CD4-positive, alpha-beta memory T cell (primary cell): ENCODE measurements around the gene TRMO. TPM values are rescaled to one million over a fixed set of nuclear protein-coding genes. Genes with fewer than 3 reads are reported as not detected.

Source experiments
- CTCF ChIA-PET: fragments of 350-600 bp; sonication (Branson Sonifier 250); formaldehyde crosslinking; loops from one replicate; lab custom pipeline; 2021; ENCODE audit warnings: inconsistent platforms; ENCODE audit not compliant: partially characterized antibody; lab: Charles Lee
- POLR2A ChIA-PET: fragments of 350-600 bp; sonication (Branson Sonifier 250); formaldehyde crosslinking; loops from one replicate; lab custom pipeline; 2021; ENCODE audit not compliant: partially characterized antibody; lab: Charles Lee
- DNase-seq, 5 donors: peaks; one replicate each; pipeline versions ENCODE4 v3.0.0 to v3.0.0-alpha.2; 2020 to 2022; ENCODE audit warnings: mixed read lengths in 1 of 5
- H3K27ac ChIP-seq: one replicate; pipeline ENCODE4 v1.7.0; 2013; ENCODE audit warnings: low read depth, low read length
- H3K27me3 ChIP-seq: 2 replicates; pipeline ENCODE4 v1.7.0; 2013; ENCODE audit warnings: mild to moderate bottlenecking, low read length, moderate library complexity; ENCODE audit not compliant: insufficient read depth
- H3K36me3 ChIP-seq: 2 replicates; pipeline ENCODE4 v1.7.0; 2013; ENCODE audit warnings: mild to moderate bottlenecking, low read length, moderate library complexity; ENCODE audit not compliant: insufficient read depth
- H3K4me1 ChIP-seq: 2 replicates; pipeline ENCODE4 v1.7.0; 2013; ENCODE audit warnings: mild to moderate bottlenecking, low read length, moderate library complexity; ENCODE audit not compliant: insufficient read depth
- H3K4me3 ChIP-seq, 2 donors: one replicate each; pipeline ENCODE4 v1.7.0; 2013; ENCODE audit warnings: low read length in 2 of 2, mild to moderate bottlenecking in 1 of 2
- H3K9me3 ChIP-seq, 2 donors: one replicate each; pipeline ENCODE4 v1.7.0; 2013; ENCODE audit warnings: low read length in 2 of 2, control low read depth in 1 of 2; ENCODE audit not compliant: control insufficient read depth in 1 of 2
- H3K27ac Mint-ChIP-seq, 7 donors: one replicate each; pipeline ENCODE4 v1.8.0; 2020 to 2021; ENCODE audit warnings: mixed read lengths in 7 of 7, mild to moderate bottlenecking in 6 of 7, inconsistent platforms in 3 of 7, moderate library complexity in 3 of 7
- H3K27me3 Mint-ChIP-seq, 2 donors: one replicate each; pipeline ENCODE4 v1.8.0; 2020 to 2021; ENCODE audit warnings: mixed read lengths in 2 of 2
- H3K36me3 Mint-ChIP-seq, 2 donors: one replicate each; pipeline ENCODE4 v1.8.0; 2020 to 2021; ENCODE audit warnings: mixed read lengths in 2 of 2, inconsistent platforms in 1 of 2, mild to moderate bottlenecking in 1 of 2
- H3K4me1 Mint-ChIP-seq, 4 donors: one replicate each; pipeline ENCODE4 v1.8.0; 2020 to 2021; ENCODE audit warnings: mixed read lengths in 4 of 4, mild to moderate bottlenecking in 1 of 4
- H3K4me3 Mint-ChIP-seq, 8 donors: one replicate each; pipeline ENCODE4 v1.8.0; 2020 to 2021; ENCODE audit warnings: mixed read lengths in 8 of 8, mild to moderate bottlenecking in 7 of 8, moderate library complexity in 6 of 8, inconsistent platforms in 3 of 8
- H3K9me3 Mint-ChIP-seq, 8 donors: one replicate each; pipeline ENCODE4 v1.8.0; 2020 to 2021; ENCODE audit warnings: mixed read lengths in 8 of 8, mild to moderate bottlenecking in 5 of 8, inconsistent platforms in 3 of 8, moderate library complexity in 1 of 8
- intact Hi-C: fragments of 100-400 bp; cut with micrococcal nuclease; formaldehyde crosslinking; loops from one replicate; pipeline ENCODE4 v1.15.1; 2023
- polyA plus RNA-seq, 2 donors: library from polyadenylated mRNA; unstranded; fragments of 300-500 nt; fragmentation: Illumina TruSeq; gene quantifications; one replicate each; pipeline ENCODE4 v1.2.3, GENCODE V29; 2021
- total RNA-seq, 2 experiments: library from RNA; stranded (reverse); gene quantifications; one replicate each; pipeline ENCODE4 v1.2.3, GENCODE V29; 2021

Gene TRMO
- total and polyA plus RNA-seq, 4 experiments from 2014 or later: 21.7 to 59.5 (median 41.4) TPM

- POLR2A ChIA-PET: interaction anchor here (1.4 to 15.8 kb wide), 6 partner anchors 9 to 270 kb away, joined by 3 to 746 read pairs (median 30); partner anchors contain the start of genes ANP32B, NCBP1, TRMO and TSTD2
- peak overlapping the region in 7 of 8 donors; percentile 43 to 76 (median 53) for H3K4me3 Mint-ChIP-seq
- Histone ChIP-seq H3K4me1 (peaks cover 81% of the 10 kb centered on the region), H3K9me3 (no peaks in the 10 kb centered on the region), H3K36me3 (no peaks in the 10 kb centered on the region), H3K4me3 (no peak overlapping the region), H3K27ac (peak overlapping the region; percentile 56), H3K27me3 (no peaks in the 10 kb centered on the region)
- intact Hi-C loops: loop anchor here (5.0 kb wide), 2 partner anchors 206 to 354 kb away; partner anchors contain the start of genes TBC1D2 and XPA
- no peak for DNase-seq
- H3K27me3 Mint-ChIP-seq: no peaks in the 10 kb centered on the region
- CTCF ChIA-PET: interaction anchor here (0.8 to 11.2 kb wide), 9 partner anchors 9 to 352 kb away, joined by 3 to 312 read pairs (median 5); partner anchors contain the start of genes TBC1D2 and TRMO
- peaks cover 45 to 79% (median 61%) of the 10 kb centered on the region in 4 donors for H3K4me1 Mint-ChIP-seq
- H3K27ac Mint-ChIP-seq: peak overlapping the region; percentile 32 to 98 (median 90)
- H3K36me3 Mint-ChIP-seq: peaks cover 8 to 23% of the 10 kb centered on the region in 2 donors
- H3K9me3 Mint-ChIP-seq: no peaks in the 10 kb centered on the region
These were observed 19.1 kb downstream of the TRMO start for GRCh38 chr9:97903177-97903576.

GRCh38 chr9:97900738-97901565 is 21.3 kb downstream of the TRMO start:
- no peaks in the 10 kb centered on the region for H3K9me3 Mint-ChIP-seq
- intact Hi-C loops: loop anchor here (1.0 to 5.0 kb wide), 5 partner anchors 11 to 356 kb away; partner anchors contain the start of genes TBC1D2, TRMO and XPA
- H3K27ac Mint-ChIP-seq: peak overlapping the region; percentile 75 to 93 (median 92)
- H3K4me3 Mint-ChIP-seq: peak overlapping the region in 3 of 8 donors; percentile 20 to 59 (median 43)
- Histone ChIP-seq H3K9me3 (no peaks in the 10 kb centered on the region), H3K4me1 (peaks cover 59% of the 10 kb centered on the region), H3K27me3 (no peaks in the 10 kb centered on the region), H3K27ac (peak overlapping the region; percentile 21), H3K4me3 (no peak overlapping the region), H3K36me3 (no peaks in the 10 kb centered on the region)
- DNase-seq: peak; percentile 39 to 54 (median 43)
- CTCF ChIA-PET: interaction anchor here (0.7 to 11.2 kb wide), 35 partner anchors 11 to 363 kb away, joined by 3 to 312 read pairs (median 4); partner anchors contain the start of genes NCBP1, TRMO, TSTD2 and XPA
- POLR2A ChIA-PET: interaction anchor here (0.9 to 15.8 kb wide), 6 partner anchors 9 to 355 kb away, joined by 3 to 746 read pairs (median 30); partner anchors contain the start of genes ANP32B, TBC1D2 and TRMO
- H3K27me3 Mint-ChIP-seq: no peaks in the 10 kb centered on the region
- H3K4me1 Mint-ChIP-seq: peaks cover 33 to 63% (median 45%) of the 10 kb centered on the region in 4 donors
- peaks cover 15 to 23% of the 10 kb centered on the region in 2 donors for H3K36me3 Mint-ChIP-seq

GRCh38 chr9:97900103-97900737 is 22.1 kb downstream of the TRMO start:
- H3K36me3 ChIP-seq: no peaks in the 10 kb centered on the region
- ChIA-PET POLR2A (interaction anchor here (0.9 to 15.8 kb wide), 5 partner anchors 9 to 355 kb away, joined by 3 to 746 read pairs (median 3); partner anchors contain the start of genes TBC1D2 and TRMO), CTCF (interaction anchor here (0.7 to 11.2 kb wide), 26 partner anchors 11 to 364 kb away, joined by 3 to 312 read pairs (median 6); partner anchors contain the start of genes NCBP1, TRMO, TSTD2 and XPA)
- peaks cover 22 to 28% of the 10 kb centered on the region in 2 donors for H3K36me3 Mint-ChIP-seq
- intact Hi-C loops: loop anchor here (5.0 kb wide), 2 partner anchors 203 to 357 kb away; partner anchors contain the start of genes TBC1D2 and XPA
- H3K27ac Mint-ChIP-seq: peak overlapping the region in 5 of 7 donors; percentile 62 to 93 (median 92)
- no peak for DNase-seq
- no peaks in the 10 kb centered on the region for H3K9me3 Mint-ChIP-seq
- H3K9me3 ChIP-seq: no peaks in the 10 kb centered on the region
- peaks cover 52% of the 10 kb centered on the region for H3K4me1 ChIP-seq
- H3K4me1 Mint-ChIP-seq: peaks cover 31 to 63% (median 40%) of the 10 kb centered on the region in 4 donors
- no peak overlapping the region for H3K4me3 ChIP-seq
- H3K4me3 Mint-ChIP-seq: no peak overlapping the region
- no peaks in the 10 kb centered on the region for H3K27me3 ChIP-seq
- H3K27ac ChIP-seq: peak overlapping the region; percentile 21
- no peaks in the 10 kb centered on the region for H3K27me3 Mint-ChIP-seq

GRCh38 chr9:97895695-97896332 is 26.5 kb downstream of the TRMO start:
- no peaks in the 10 kb centered on the region for H3K9me3 ChIP-seq
- Mint-ChIP-seq H3K27me3 (no peaks in the 10 kb centered on the region), H3K9me3 (peaks cover 0 to 19% (median 13%) of the 10 kb centered on the region in 8 donors), H3K27ac (peak overlapping the region in 4 of 7 donors; percentile 6 to 77 (median 24)), H3K4me1 (peaks cover 5 to 23% (median 8%) of the 10 kb centered on the region in 4 donors), H3K4me3 (no peak overlapping the region), H3K36me3 (peaks cover 31 to 38% of the 10 kb centered on the region in 2 donors)
- POLR2A ChIA-PET: interaction anchor here (0.7 to 1.9 kb wide), 4 partner anchors 9 to 28 kb away, joined by 3 to 15 read pairs (median 7); partner anchors contain the start of gene TRMO
- no peak overlapping the region for H3K4me3 ChIP-seq
- CTCF ChIA-PET: interaction anchor here (0.9 to 1.5 kb wide), 7 partner anchors 9 to 28 kb away, joined by 3 to 9 read pairs (median 3); partner anchors contain the start of gene TRMO
- no peaks in the 10 kb centered on the region for H3K27me3 ChIP-seq
- intact Hi-C loops: no loop called here
- H3K4me1 ChIP-seq: peaks cover 8% of the 10 kb centered on the region
- H3K27ac ChIP-seq: no peak overlapping the region
- H3K36me3 ChIP-seq: no peaks in the 10 kb centered on the region
- no peak for DNase-seq

GRCh38 chr9:97895211-97895610 is 27.1 kb downstream of the TRMO start:
- Mint-ChIP-seq H3K9me3 (peaks cover 0 to 19% (median 13%) of the 10 kb centered on the region in 8 donors), H3K4me1 (peaks cover 2 to 21% (median 4%) of the 10 kb centered on the region in 4 donors), H3K27me3 (no peaks in the 10 kb centered on the region), H3K27ac (peak overlapping the region in 2 of 7 donors; percentile 6 to 77), H3K36me3 (peaks cover 30 to 38% of the 10 kb centered on the region in 2 donors), H3K4me3 (no peak overlapping the region)
- ChIA-PET POLR2A (interaction anchor here (1.0 to 1.9 kb wide), 4 partner anchors 10 to 29 kb away, joined by 4 to 15 read pairs (median 8); partner anchors contain the start of gene TRMO), CTCF (interaction anchor here (0.9 to 1.5 kb wide), 8 partner anchors 10 to 207 kb away, joined by 3 to 9 read pairs (median 4); partner anchors contain the start of gene TRMO)
- no peak overlapping the region for H3K27ac ChIP-seq
- H3K36me3 ChIP-seq: no peaks in the 10 kb centered on the region
- H3K9me3 ChIP-seq: no peaks in the 10 kb centered on the region
- H3K27me3 ChIP-seq: no peaks in the 10 kb centered on the region
- H3K4me1 ChIP-seq: peaks cover 3% of the 10 kb centered on the region
- intact Hi-C loops: no loop called here
- no peak overlapping the region for H3K4me3 ChIP-seq
- no peak for DNase-seq

GRCh38 chr9:97892421-97892820 is 29.9 kb downstream of the TRMO start:
- Histone ChIP-seq H3K27ac (no peak overlapping the region), H3K4me3 (no peak overlapping the region), H3K36me3 (no peaks in the 10 kb centered on the region), H3K4me1 (peaks cover 9% of the 10 kb centered on the region), H3K27me3 (no peaks in the 10 kb centered on the region), H3K9me3 (no peaks in the 10 kb centered on the region)
- intact Hi-C loops: no loop called here
- H3K36me3 Mint-ChIP-seq: peaks cover 30 to 40% of the 10 kb centered on the region in 2 donors
- peaks cover 3 to 23% (median 7%) of the 10 kb centered on the region in 4 donors for H3K4me1 Mint-ChIP-seq
- no peak overlapping the region for H3K4me3 Mint-ChIP-seq
- no peaks in the 10 kb centered on the region for H3K27me3 Mint-ChIP-seq
- H3K9me3 Mint-ChIP-seq: peaks cover 0 to 19% (median 13%) of the 10 kb centered on the region in 8 donors
- ChIA-PET POLR2A (interaction anchor here (1.8 to 5.8 kb wide), 3 partner anchors 10 to 30 kb away, joined by 4 to 54 read pairs (median 9); partner anchors contain the start of gene TRMO), CTCF (interaction anchor here (0.7 to 10.0 kb wide), 7 partner anchors 10 to 187 kb away, joined by 3 to 312 read pairs (median 3); partner anchors contain the start of gene TRMO)
- no peak for DNase-seq
- no peak overlapping the region for H3K27ac Mint-ChIP-seq
